Measurements from ENCODE around the gene FNDC3B. TPM values are rescaled to one million over a fixed set of nuclear protein-coding genes. Genes with fewer than 3 reads are reported as not detected.
A peak's percentile ranks its signal among the peaks of the same experiment; 100 is the strongest.

The FNDC3B gene
- total and polyA plus RNA-seq, 4 donors, result 13.3 to 175 (median 100) TPM

DNA sequence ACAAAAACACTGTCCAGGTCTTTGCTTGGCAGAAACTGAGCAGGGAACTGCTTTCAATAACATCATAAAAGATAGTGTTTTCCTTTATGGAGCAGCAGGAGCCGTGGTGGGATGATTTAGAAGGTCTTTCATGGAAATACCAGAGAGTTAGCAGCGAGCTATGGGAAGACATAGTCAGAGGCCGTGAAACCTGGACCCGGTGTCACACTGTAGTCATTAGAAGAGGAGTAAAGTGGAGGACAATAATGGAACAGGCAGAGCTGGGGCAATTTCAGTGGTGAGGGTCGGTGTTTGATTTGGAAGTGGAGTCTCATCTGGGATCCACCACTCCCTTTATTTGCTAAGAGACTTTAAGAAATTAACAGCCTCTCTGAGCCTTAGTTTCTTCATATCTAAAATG is 351.4 kb downstream of the FNDC3B start:
- H3K27me3 ChIP-seq (ENCODE audit: control insufficient read depth in 3 of 3, insufficient read depth in 3 of 3, low read length in 2 of 3), result no peaks in the 10 kb centered on the region
- 96 to 98% methylated on average over 5 of the region's 5 CpGs for WGBS, 2 donors
- TF ChIP-seq CTCF (IDR thresholded peaks at IDR 0.05; ENCODE audit: control extremely low read depth, extremely low read depth), result no peak

GRCh38 chr3:172391592-172392302 is 352.4 kb downstream of the FNDC3B start:
- peak in 2 of 3 donors; percentile 28 to 47 for DNase-seq
- WGBS, 2 donors, result 39 to 62% methylated on average over 5 of the region's 5 CpGs
- no peak for TF ChIP-seq CTCF (IDR thresholded peaks at IDR 0.05; ENCODE audit: control extremely low read depth, extremely low read depth)

More for the DNA sequence above, 351.4 kb downstream of the FNDC3B start:
- Histone ChIP-seq H3K4me3 (no peak overlapping the region), H3K9ac (ENCODE audit: insufficient read depth in 1 of 2, low read length in 2 of 2) (no peak overlapping the region), H3K36me3 (ENCODE audit: control insufficient read depth in 4 of 4, insufficient read depth in 4 of 4, low read length in 4 of 4) (peaks cover 0 to 5% (median 3%) of the 10 kb centered on the region in 4 donors), H3K9me3 (ENCODE audit: control insufficient read depth in 4 of 4, insufficient read depth in 3 of 4, low read length in 3 of 4) (no peaks in the 10 kb centered on the region), H3K4me1 (ENCODE audit: control insufficient read depth in 5 of 5, insufficient read depth in 5 of 5, low read length in 5 of 5) (peaks cover 0 to 5% (median 0%) of the 10 kb centered on the region in 5 donors), H3K27ac (ENCODE audit: low read depth in 1 of 2, low read length in 1 of 2) (no peak overlapping the region)
- DNase-seq (no peak), ATAC-seq (ENCODE audit: insufficient read depth, low FRiP score) (no peak)

GRCh38 chr3:172394692-172395091 is 355.3 kb downstream of the FNDC3B start:
- Histone ChIP-seq H3K9ac (ENCODE audit: insufficient read depth in 1 of 2, low read length in 2 of 2) (no peak overlapping the region), H3K27ac (ENCODE audit: low read depth in 1 of 2, low read length in 1 of 2) (no peak overlapping the region), H3K27me3 (ENCODE audit: control insufficient read depth in 3 of 3, insufficient read depth in 3 of 3, low read length in 2 of 3) (no peaks in the 10 kb centered on the region), H3K4me3 (no peak overlapping the region), H3K4me1 (ENCODE audit: control insufficient read depth in 5 of 5, insufficient read depth in 5 of 5, low read length in 5 of 5) (peaks cover 0 to 5% (median 0%) of the 10 kb centered on the region in 5 donors), H3K36me3 (ENCODE audit: control insufficient read depth in 4 of 4, insufficient read depth in 4 of 4, low read length in 4 of 4) (peaks cover 2 to 6% (median 4%) of the 10 kb centered on the region in 4 donors), H3K9me3 (ENCODE audit: control insufficient read depth in 4 of 4, insufficient read depth in 3 of 4, low read length in 3 of 4) (no peaks in the 10 kb centered on the region)
- TF ChIP-seq CTCF (IDR thresholded peaks at IDR 0.05; ENCODE audit: control extremely low read depth, extremely low read depth), result no peak
- 97 to 98% methylated on average over 2 of the region's 2 CpGs for WGBS, 2 donors
- ATAC-seq (ENCODE audit: insufficient read depth, low FRiP score), result no peak
- no peak for DNase-seq

More at GRCh38 chr3:172391592-172392302, 352.4 kb downstream of the FNDC3B start:
- Histone ChIP-seq H3K27ac (ENCODE audit: low read depth in 1 of 2, low read length in 1 of 2) (no peak overlapping the region), H3K4me3 (no peak overlapping the region), H3K9ac (ENCODE audit: insufficient read depth in 1 of 2, low read length in 2 of 2) (no peak overlapping the region), H3K4me1 (ENCODE audit: control insufficient read depth in 5 of 5, insufficient read depth in 5 of 5, low read length in 5 of 5) (peaks cover 0 to 5% (median 0%) of the 10 kb centered on the region in 5 donors), H3K27me3 (ENCODE audit: control insufficient read depth in 3 of 3, insufficient read depth in 3 of 3, low read length in 2 of 3) (no peaks in the 10 kb centered on the region), H3K9me3 (ENCODE audit: control insufficient read depth in 4 of 4, insufficient read depth in 3 of 4, low read length in 3 of 4) (no peaks in the 10 kb centered on the region), H3K36me3 (ENCODE audit: control insufficient read depth in 4 of 4, insufficient read depth in 4 of 4, low read length in 4 of 4) (peaks cover 2 to 5% (median 4%) of the 10 kb centered on the region in 4 donors)
- ATAC-seq (ENCODE audit: insufficient read depth, low FRiP score), result no peak

All from lung (tissue), 12 donors.